Measurements from ENCODE around the gene GABRB1. TPM values are rescaled to one million over a fixed set of nuclear protein-coding genes. Genes with fewer than 3 reads are reported as not detected.

GABRB1 gene
- total RNA-seq, 4 donors from 2014 or later = 0.24 TPM; not detected in 3

DNA sequence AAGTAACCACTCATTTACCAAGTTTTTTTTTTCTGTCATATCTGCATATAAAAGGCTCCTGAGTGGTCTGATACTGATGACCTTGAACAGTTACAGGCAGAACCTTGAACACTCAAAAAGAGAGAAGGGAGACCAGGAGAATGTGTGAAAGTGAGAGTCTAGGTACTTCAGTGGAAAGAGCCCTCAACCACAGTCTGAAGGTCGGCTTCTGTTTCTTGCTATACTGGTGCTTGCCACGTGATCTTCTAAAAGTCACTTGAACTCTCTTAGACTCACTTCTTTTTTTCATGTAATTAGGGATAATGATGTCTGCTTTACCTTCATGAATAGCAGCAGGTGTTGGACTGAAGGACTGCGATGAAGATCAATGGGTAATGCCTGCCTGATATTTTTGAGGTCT is 22.8 kb downstream of the GABRB1 start:
- WGBS, 2 donors = 49 to 51% methylated on average over 3 of the region's 3 CpGs
- no peaks in the 10 kb centered on the region for H3K4me1 ChIP-seq
- intact Hi-C loops (cut with DNase I) = no loop called here
- no peaks in the 10 kb centered on the region for H3K27me3 ChIP-seq
- no peaks in the 10 kb centered on the region for H3K9me3 ChIP-seq
- no peak overlapping the region for H3K27ac ChIP-seq
- no peak overlapping the region for H3K4me3 ChIP-seq (replicated peaks in 1 of 3)
- DNase-seq = no peak
- no peaks in the 10 kb centered on the region for H3K36me3 ChIP-seq
- TF ChIP-seq, protein P1, sequence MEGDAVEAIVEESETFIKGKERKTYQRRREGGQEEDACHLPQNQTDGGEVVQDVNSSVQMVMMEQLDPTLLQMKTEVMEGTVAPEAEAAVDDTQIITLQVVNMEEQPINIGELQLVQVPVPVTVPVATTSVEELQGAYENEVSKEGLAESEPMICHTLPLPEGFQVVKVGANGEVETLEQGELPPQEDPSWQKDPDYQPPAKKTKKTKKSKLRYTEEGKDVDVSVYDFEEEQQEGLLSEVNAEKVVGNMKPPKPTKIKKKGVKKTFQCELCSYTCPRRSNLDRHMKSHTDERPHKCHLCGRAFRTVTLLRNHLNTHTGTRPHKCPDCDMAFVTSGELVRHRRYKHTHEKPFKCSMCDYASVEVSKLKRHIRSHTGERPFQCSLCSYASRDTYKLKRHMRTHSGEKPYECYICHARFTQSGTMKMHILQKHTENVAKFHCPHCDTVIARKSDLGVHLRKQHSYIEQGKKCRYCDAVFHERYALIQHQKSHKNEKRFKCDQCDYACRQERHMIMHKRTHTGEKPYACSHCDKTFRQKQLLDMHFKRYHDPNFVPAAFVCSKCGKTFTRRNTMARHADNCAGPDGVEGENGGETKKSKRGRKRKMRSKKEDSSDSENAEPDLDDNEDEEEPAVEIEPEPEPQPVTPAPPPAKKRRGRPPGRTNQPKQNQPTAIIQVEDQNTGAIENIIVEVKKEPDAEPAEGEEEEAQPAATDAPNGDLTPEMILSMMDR (IDR thresholded peaks at IDR 0.05) = no peak
- no peak for TF ChIP-seq POLR2A (IDR thresholded peaks at IDR 0.05)

DNA sequence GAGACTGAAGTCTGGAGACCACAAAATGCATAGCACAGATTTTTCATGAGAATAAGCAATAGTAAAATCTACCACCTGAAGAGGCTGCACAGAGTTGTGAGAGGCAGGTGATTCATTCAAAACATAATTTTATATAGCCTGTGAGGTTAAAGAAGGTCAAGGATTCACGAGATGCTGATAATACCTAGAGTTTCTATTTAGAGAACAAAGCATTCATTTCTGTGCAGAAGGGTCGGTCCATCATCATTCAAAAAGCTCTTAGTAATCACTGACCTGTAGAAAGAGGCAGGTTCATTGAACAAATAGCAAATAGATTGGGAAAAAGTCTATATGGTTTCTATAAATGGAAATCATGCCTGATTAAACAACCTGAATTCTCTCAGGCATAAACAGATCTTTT is 26.6 kb downstream of the GABRB1 start:
- intact Hi-C loops (cut with DNase I) = no loop called here
- Histone ChIP-seq H3K27me3 (no peaks in the 10 kb centered on the region), H3K27ac (no peak overlapping the region), H3K9me3 (no peaks in the 10 kb centered on the region), H3K4me3 (replicated peaks in 1 of 3) (no peak overlapping the region), H3K36me3 (no peaks in the 10 kb centered on the region), H3K4me1 (no peaks in the 10 kb centered on the region)
- 29 to 40% methylated on average over 2 of the region's 2 CpGs for WGBS, 2 donors
- TF ChIP-seq, protein P1 (IDR thresholded peaks at IDR 0.05) = no peak
- no peak for TF ChIP-seq POLR2A (IDR thresholded peaks at IDR 0.05)
- no peak for DNase-seq

DNA sequence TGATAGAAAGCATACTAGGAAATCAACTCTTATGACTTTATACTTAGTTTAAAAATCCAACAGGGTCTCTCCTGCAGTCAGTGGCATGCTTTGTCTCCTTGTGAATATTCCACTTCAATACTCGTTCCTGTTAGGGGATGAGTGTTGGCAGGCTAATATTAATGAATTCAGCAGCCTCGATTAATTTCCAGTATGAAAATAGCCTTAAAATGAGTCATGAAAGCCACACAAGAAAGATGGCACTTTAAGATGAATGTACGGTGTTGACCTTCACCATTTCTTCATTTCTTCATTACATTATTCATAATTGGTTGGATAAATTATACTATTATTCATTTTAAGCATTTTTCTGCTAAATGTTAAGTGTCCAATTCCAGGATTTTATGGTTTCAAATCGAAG is 29.2 kb downstream of the GABRB1 start:
- Histone ChIP-seq H3K4me1 (no peaks in the 10 kb centered on the region), H3K27ac (no peak overlapping the region), H3K27me3 (no peaks in the 10 kb centered on the region), H3K4me3 (replicated peaks in 1 of 3) (no peak overlapping the region), H3K36me3 (no peaks in the 10 kb centered on the region), H3K9me3 (no peaks in the 10 kb centered on the region)
- no peak for DNase-seq
- 73 to 75% methylated on average over 4 of the region's 4 CpGs for WGBS, 2 donors
- intact Hi-C loops (cut with DNase I) = no loop called here
- TF ChIP-seq POLR2A (IDR thresholded peaks at IDR 0.05) = no peak
- TF ChIP-seq, protein P1 (IDR thresholded peaks at IDR 0.05) = no peak

DNA sequence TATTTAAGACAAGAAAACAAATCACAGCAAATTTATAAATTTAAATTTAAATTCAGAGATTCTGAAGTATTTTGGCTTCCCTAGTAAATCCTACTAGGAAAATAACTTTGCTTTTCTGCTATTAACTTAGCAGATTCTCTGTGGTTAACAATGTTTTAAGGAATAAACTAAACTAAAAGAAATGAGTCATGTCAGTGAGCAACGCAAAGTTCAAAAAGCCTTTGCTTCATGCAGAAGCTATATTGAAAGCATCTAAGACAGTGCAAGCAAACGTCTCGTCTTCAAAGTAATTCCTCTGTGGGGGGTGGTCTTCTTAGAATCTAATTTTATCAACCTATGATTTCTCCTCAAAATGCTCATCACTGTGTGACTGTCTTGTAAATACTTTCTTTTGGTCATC is 30.1 kb downstream of the GABRB1 start:
- Histone ChIP-seq H3K27me3 (no peaks in the 10 kb centered on the region), H3K4me3 (replicated peaks in 1 of 3) (no peak overlapping the region), H3K9me3 (no peaks in the 10 kb centered on the region), H3K36me3 (no peaks in the 10 kb centered on the region), H3K27ac (no peak overlapping the region), H3K4me1 (no peaks in the 10 kb centered on the region)
- 66% methylated on average over 3 of the region's 3 CpGs for WGBS, 2 donors
- TF ChIP-seq POLR2A (IDR thresholded peaks at IDR 0.05) = no peak
- TF ChIP-seq, protein P1 (IDR thresholded peaks at IDR 0.05) = no peak
- intact Hi-C loops (cut with DNase I) = no loop called here
- no peak for DNase-seq

DNA sequence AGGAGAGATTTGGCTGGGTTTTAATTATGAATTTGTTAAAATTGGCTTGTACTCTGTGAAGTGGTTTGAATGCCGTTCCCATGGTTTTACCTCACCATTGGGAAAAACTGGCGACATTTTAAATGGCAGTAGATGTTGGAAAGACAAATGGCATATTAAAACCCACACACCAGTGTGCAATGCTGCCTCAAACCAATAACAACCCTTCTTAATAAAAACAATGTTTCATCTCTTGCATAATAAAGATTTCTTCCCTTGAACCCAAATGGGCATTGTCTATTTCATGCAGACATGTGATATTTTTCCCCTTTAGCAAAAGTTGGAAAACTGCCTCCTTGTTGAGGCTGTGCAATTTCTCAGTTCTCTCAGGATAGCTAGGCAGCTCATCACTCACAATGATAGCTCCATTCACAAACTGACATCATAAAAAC is 33.7 kb downstream of the GABRB1 start:
- Histone ChIP-seq H3K9me3 (no peaks in the 10 kb centered on the region), H3K27me3 (no peaks in the 10 kb centered on the region), H3K4me1 (no peaks in the 10 kb centered on the region), H3K36me3 (no peaks in the 10 kb centered on the region), H3K27ac (no peak overlapping the region), H3K4me3 (replicated peaks in 1 of 3) (no peak overlapping the region)
- intact Hi-C loops (cut with DNase I) = no loop called here
- no peak for DNase-seq
- no peak for TF ChIP-seq POLR2A (IDR thresholded peaks at IDR 0.05)
- TF ChIP-seq, protein P1 (IDR thresholded peaks at IDR 0.05) = no peak
- 81 to 82% methylated on average over 2 of the region's 2 CpGs for WGBS, 2 donors

Measured in thyroid gland (tissue), 4 donors.